22Rv1 (cell line): ENCODE measurements around the gene SCNN1G.

ENCODE experiments used
- H3K27ac ChIP-seq: fragments of 450-650 bp; 2 replicates; pipeline ENCODE4 v1.5.1; 2017
- ZFX ChIP-seq: fragments of 450-650 bp; IDR thresholded peaks from 2 replicates; pipeline ENCODE4 v1.6.1; 2017; ENCODE audit warnings: antibody characterized with exemption, borderline replicate concordance
- TF ChIP-seq, protein P1 (sequence below): fragments of 450-650 bp; IDR thresholded peaks from 2 replicates; pipeline ENCODE4 v1.5.1; 2017; ENCODE audit warnings: mild to moderate bottlenecking

The SCNN1G gene

DNA sequence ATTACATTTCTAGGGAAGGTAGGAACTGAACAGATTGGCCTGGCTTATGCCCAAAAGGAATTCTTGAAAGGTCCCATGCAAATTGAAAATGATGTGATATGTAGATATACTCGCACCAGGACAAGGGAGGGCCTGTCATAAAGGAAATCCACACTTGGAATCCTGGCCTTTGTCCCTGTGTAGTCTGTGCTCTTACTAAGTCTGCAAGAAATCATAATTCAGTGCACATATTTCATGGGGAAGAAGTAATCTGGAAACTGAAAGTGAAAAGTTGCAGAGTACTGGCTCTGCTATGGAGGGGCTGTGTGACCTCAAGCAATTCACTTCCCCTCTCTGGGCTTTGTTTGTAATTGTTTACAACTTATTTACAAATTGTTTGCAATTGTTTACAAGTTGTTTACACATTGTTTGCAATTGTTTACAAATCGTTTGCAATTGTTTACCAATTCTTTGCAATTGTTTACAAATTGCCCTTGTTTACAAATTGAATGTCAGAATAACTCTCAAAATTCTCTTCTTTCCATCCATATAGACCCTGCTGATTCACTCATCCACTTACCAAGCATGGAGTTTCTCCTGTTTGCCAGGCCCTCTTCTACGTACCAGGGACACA is 12.9 kb downstream of the SCNN1G start:
- TF ChIP-seq, protein P1, sequence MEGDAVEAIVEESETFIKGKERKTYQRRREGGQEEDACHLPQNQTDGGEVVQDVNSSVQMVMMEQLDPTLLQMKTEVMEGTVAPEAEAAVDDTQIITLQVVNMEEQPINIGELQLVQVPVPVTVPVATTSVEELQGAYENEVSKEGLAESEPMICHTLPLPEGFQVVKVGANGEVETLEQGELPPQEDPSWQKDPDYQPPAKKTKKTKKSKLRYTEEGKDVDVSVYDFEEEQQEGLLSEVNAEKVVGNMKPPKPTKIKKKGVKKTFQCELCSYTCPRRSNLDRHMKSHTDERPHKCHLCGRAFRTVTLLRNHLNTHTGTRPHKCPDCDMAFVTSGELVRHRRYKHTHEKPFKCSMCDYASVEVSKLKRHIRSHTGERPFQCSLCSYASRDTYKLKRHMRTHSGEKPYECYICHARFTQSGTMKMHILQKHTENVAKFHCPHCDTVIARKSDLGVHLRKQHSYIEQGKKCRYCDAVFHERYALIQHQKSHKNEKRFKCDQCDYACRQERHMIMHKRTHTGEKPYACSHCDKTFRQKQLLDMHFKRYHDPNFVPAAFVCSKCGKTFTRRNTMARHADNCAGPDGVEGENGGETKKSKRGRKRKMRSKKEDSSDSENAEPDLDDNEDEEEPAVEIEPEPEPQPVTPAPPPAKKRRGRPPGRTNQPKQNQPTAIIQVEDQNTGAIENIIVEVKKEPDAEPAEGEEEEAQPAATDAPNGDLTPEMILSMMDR, result no peak
- TF ChIP-seq ZFX, result no peak
- no peak overlapping the region for H3K27ac ChIP-seq

- TF ChIP-seq ZFX, result no peak
- TF ChIP-seq, protein P1, result no peak
- H3K27ac ChIP-seq, result no peak overlapping the region
Observed at GRCh38 chr16:23196539-23196938, 14.0 kb downstream of the SCNN1G start.

DNA sequence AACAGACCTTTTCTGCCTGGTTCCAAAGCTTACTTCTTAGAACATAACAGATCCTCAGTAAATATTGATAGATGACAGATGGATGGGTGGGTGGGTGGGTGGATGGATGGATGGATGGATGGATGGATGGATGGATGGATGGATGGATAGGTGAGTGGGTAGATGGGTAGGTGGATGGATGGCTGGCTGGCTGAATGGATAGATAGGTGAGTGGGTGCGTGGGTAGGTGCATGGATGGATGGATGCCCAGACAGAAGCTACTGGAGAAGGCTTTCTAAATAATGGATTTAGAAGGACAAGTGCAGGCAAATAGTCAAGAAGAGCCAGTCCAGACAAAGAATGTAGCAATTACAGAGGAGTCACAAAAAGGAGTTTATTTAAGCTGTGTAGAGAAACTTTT is 19.6 kb downstream of the SCNN1G start:
- TF ChIP-seq, protein P1, result no peak
- no peak for TF ChIP-seq ZFX
- no peak overlapping the region for H3K27ac ChIP-seq

GRCh38 chr16:23206986-23207385 is 24.4 kb downstream of the SCNN1G start:
- no peak overlapping the region for H3K27ac ChIP-seq
- TF ChIP-seq ZFX, result no peak
- TF ChIP-seq, protein P1, result no peak

DNA sequence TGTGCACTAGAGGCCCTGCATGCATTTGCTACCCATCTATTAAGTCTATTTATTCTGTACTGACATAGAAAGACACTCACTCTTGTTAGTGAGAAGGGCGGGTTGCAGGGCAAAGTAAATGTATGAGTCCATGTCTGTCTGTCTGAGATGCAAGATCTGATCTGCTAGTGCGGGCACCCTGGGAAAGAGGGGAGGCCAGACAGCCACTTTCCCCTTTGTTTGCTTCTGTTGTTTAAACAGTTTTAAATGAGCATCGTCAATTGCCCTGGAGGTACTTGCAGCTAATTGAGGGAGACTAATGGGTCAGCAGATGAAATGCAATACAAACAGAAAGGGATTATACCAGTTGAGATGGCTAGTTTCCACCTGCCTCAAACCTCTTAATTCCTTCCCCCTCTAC is 24.9 kb downstream of the SCNN1G start:
- TF ChIP-seq ZFX, result no peak
- TF ChIP-seq, protein P1, result no peak
- H3K27ac ChIP-seq, result no peak overlapping the region

DNA sequence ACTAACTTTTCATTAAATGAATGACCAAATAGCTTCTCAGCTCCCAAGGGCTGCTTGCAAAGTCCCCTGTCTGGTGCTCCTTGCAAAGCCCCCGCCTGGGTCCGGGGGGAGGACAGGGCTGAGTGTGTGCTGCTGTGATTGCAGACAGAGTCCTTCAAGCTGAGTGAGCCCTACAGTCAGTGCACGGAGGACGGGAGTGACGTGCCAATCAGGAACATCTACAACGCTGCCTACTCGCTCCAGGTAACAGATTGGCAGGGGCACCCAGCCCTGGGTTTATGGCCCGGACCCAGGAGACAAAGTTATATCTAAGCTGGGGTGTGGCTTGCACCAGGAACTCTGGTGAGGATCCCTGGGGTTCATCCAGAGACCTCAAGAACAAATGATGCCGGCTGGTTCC is 27.1 kb downstream of the SCNN1G start:
- no peak overlapping the region for H3K27ac ChIP-seq
- TF ChIP-seq, protein P1, result no peak
- TF ChIP-seq ZFX, result no peak

- H3K27ac ChIP-seq, result no peak overlapping the region
- no peak for TF ChIP-seq ZFX
- TF ChIP-seq, protein P1, result no peak
Observed at GRCh38 chr16:23213831-23214230, 31.3 kb downstream of the SCNN1G start.
